Endothelial cell of umbilical vein (primary cell): ENCODE data around the gene ZNF181. TPM values are rescaled to one million over a fixed set of nuclear protein-coding genes. Genes with fewer than 3 reads are reported as not detected.

Source experiments
- BruUV-seq: library from RNA; stranded (reverse); fragments of 400-500 nt; replicated peaks from 2 replicates; lab custom pipeline; 2021; lab: Mats Ljungman, UMichigan
- CTCF ChIA-PET: fragments of 300-600, 350-600 bp; sonication (Branson Sonifier 250); formaldehyde crosslinking; loops from one replicate; lab custom pipeline; 2021; ENCODE audit warnings: antibody characterized with exemption, inconsistent platforms; lab: Charles Lee
- POLR2A ChIA-PET: fragments of 300-600, 350-600 bp; sonication (Branson Sonifier 250); formaldehyde crosslinking; loops from one replicate; lab custom pipeline; 2021; ENCODE audit warnings: antibody characterized with exemption, inconsistent platforms; lab: Charles Lee
- DNase-seq: peaks from one replicate; pipeline ENCODE4 v3.0.0-alpha.2; 2011; ENCODE audit warnings: low read depth, low spot score
- FAIRE-seq: peaks from 2 replicates; lab custom pipeline; 2011; peaks lifted over from hg19 to GRCh38; lab: Jason Lieb, UNC
- H2AFZ ChIP-seq: 2 replicates; pipeline ENCODE4 v1.6.0; 2012; ENCODE audit warnings: low read depth, low read length, control low read depth, inconsistent platforms
- H3K27ac ChIP-seq: 2 replicates; pipeline ENCODE4 v1.5.1; 2011; ENCODE audit warnings: low read depth, mild to moderate bottlenecking, control low read depth, low read length, moderate library complexity; ENCODE audit not compliant: insufficient read depth
- H3K27me3 ChIP-seq, 2 experiments: 2 replicates each; pipeline versions ENCODE4 v1.6.0 to v1.6.1; 2011; ENCODE audit warnings: low read length in 2 of 2, mixed read lengths in 1 of 2; ENCODE audit not compliant: control insufficient read depth in 2 of 2, insufficient read depth in 2 of 2
- H3K36me3 ChIP-seq, 2 experiments: 2 replicates in 1 of 2; 3 replicates in 1 of 2; pipeline ENCODE4 v1.5.1; 2011; ENCODE audit warnings: low read length in 2 of 2, mild to moderate bottlenecking in 1 of 2, moderate library complexity in 1 of 2; ENCODE audit not compliant: control insufficient read depth in 2 of 2, insufficient read depth in 2 of 2; ENCODE audit errors: extremely low read depth in 1 of 2
- H3K4me1 ChIP-seq: 3 replicates; pipeline ENCODE4 v1.5.1; 2011; ENCODE audit warnings: mild to moderate bottlenecking, low read length; ENCODE audit not compliant: control insufficient read depth, insufficient read depth; ENCODE audit errors: extremely low read depth
- H3K4me2 ChIP-seq: 2 replicates; pipeline ENCODE4 v1.6.1; 2011; ENCODE audit warnings: low read length, control low read depth, mixed read lengths; ENCODE audit not compliant: insufficient read depth
- H3K4me3 ChIP-seq, 3 experiments: fragments of 200-600 bp in 1 of 3; sonication (generic), shearing (Covaris generic) in 1 of 3; replicated peaks in 1 of 3; 2 replicates each; pipeline ENCODE4 v1.5.1; 2011 to 2016; ENCODE audit warnings: control low read depth in 3 of 3, low read length in 3 of 3, mild to moderate bottlenecking in 2 of 3, inconsistent platforms in 1 of 3, low read depth in 1 of 3, moderate library complexity in 1 of 3; ENCODE audit not compliant: insufficient read depth in 1 of 3
- H3K79me2 ChIP-seq: 2 replicates; pipeline ENCODE4 v1.6.0; 2012; ENCODE audit warnings: low read length, inconsistent platforms; ENCODE audit not compliant: control insufficient read depth, insufficient read depth
- H3K9ac ChIP-seq: replicated peaks from 2 replicates; pipeline ENCODE3; 2011; ENCODE audit warnings: low read length, control low read depth; ENCODE audit not compliant: insufficient read depth; ENCODE audit errors: extremely low read depth
- H3K9me1 ChIP-seq: replicated peaks from 3 replicates; pipeline ENCODE4 v1.6.0; 2011; ENCODE audit warnings: mild to moderate bottlenecking, low read length; ENCODE audit not compliant: control insufficient read depth, insufficient read depth; ENCODE audit errors: extremely low read depth
- H3K9me3 ChIP-seq: replicated peaks from 2 replicates; pipeline ENCODE4 v1.5.1; 2012; ENCODE audit warnings: low read length, inconsistent platforms; ENCODE audit not compliant: control insufficient read depth, insufficient read depth
- H4K20me1 ChIP-seq: replicated peaks from 2 replicates; pipeline ENCODE3; 2011; ENCODE audit warnings: mild to moderate bottlenecking, low read length; ENCODE audit not compliant: control insufficient read depth, insufficient read depth; ENCODE audit errors: extremely low read depth
- EZH2 ChIP-seq: IDR thresholded peaks from 2 replicates; pipeline ENCODE4 v1.6.1; 2012; ENCODE audit warnings: borderline replicate concordance, low read depth, mild to moderate bottlenecking, moderate library complexity, low read length, inconsistent platforms; ENCODE audit not compliant: severe bottlenecking
- FOS ChIP-seq: IDR thresholded peaks from 2 replicates; pipeline ENCODE4 v1.6.1; 2011; ENCODE audit warnings: mild to moderate bottlenecking, low read length, moderate library complexity, borderline replicate concordance; ENCODE audit not compliant: insufficient read depth
- GATA2 ChIP-seq: IDR thresholded peaks from 2 replicates; pipeline ENCODE4 v1.7.0; 2011; ENCODE audit warnings: low read depth, mild to moderate bottlenecking, moderate library complexity, mixed read lengths, low read length; ENCODE audit not compliant: insufficient read length, insufficient read depth
- JUN ChIP-seq: IDR thresholded peaks from 2 replicates; pipeline ENCODE4 v1.6.1; 2011; ENCODE audit warnings: borderline replicate concordance, low read depth; ENCODE audit not compliant: insufficient read length, insufficient read depth
- MYC ChIP-seq: IDR thresholded peaks from one replicate; pipeline ENCODE4 v1.6.1; 2011; ENCODE audit warnings: mild to moderate bottlenecking, low read depth, low read length
- POLR2A ChIP-seq: IDR thresholded peaks from 2 replicates; pipeline ENCODE4 v1.6.1; 2012; ENCODE audit warnings: low read depth, mild to moderate bottlenecking, control low read depth, low read length
- POLR2AphosphoS5 ChIP-seq: IDR thresholded peaks from 2 replicates; pipeline ENCODE4 v1.6.1; 2012; ENCODE audit warnings: low read depth, mild to moderate bottlenecking, control low read depth, low read length, moderate library complexity; ENCODE audit not compliant: insufficient read depth
- dilution Hi-C: fragments of 300-500 bp; cut with MboI; formaldehyde crosslinking; loops from one replicate; pipeline ENCODE4 v1.15.0; 2019; ENCODE audit warnings: low sequenced_read_pairs; ENCODE audit not compliant: extremely low pct_ligation_motif_present
- intact Hi-C: fragments of 100-400 bp; cut with micrococcal nuclease; formaldehyde crosslinking; loops from one replicate; pipeline ENCODE4 v1.10.0; 2022
- polyA plus RNA-seq, 4 experiments: library from polyadenylated mRNA; depleted of rRNA in 3 of 4; stranded (reverse) in 3 of 4; unstranded in 1 of 4; fragments of >200 nt; gene quantifications; 2 replicates each; pipeline versions ENCODE4 v1.2.1 to v1.2.3, GENCODE V29; 2011 to 2012; ENCODE audit warnings: missing spikeins in 1 of 4
- total RNA-seq: library from RNA; stranded (reverse); gene quantifications from 2 replicates; pipeline ENCODE4 v1.2.3, GENCODE V29; 2021
- TF ChIP-seq, protein P1 (sequence below), 2 donors: IDR thresholded peaks; 1 replicate in 1 of 2; 2 replicates in 1 of 2; pipeline ENCODE4 v1.5.1; 2011; ENCODE audit warnings: low read length in 2 of 2, mild to moderate bottlenecking in 2 of 2, moderate library complexity in 2 of 2, control low read depth in 1 of 2, inconsistent platforms in 1 of 2, low read depth in 1 of 2; ENCODE audit not compliant: insufficient read depth in 1 of 2; ENCODE audit errors: extremely low read depth in 1 of 2
- TF ChIP-seq, protein P2 (sequence below): IDR thresholded peaks from 2 replicates; pipeline ENCODE4 v1.6.1; 2011; ENCODE audit not compliant: insufficient read depth, insufficient read length

The ZNF181 gene
- total and polyA plus RNA-seq, 2 donors (not counting 3 experiments of a cell fraction or from before 2014, with no cell fraction given) = 4.7 to 5.0 TPM

DNA sequence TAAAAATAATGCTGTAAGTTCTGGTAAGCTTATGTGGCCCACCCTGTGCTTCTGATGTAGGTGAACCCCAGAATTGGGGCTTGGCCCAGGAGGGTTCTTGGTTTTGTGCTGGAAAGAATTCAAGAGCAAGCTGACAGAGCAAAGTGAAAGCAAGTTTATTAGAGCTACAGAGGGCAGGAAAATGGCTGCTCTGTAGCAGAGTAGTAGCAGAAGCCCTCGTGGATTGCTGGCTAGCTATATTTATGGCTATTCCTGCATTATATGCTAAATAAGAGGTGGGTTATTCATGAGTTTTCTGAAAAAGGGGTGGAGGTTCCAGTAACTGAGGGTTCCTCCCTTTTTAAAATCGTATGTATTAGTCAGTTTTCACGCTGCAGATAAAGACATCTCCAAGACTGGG is 59.5 kb downstream of the ZNF181 start:
- DNase-seq (no peak), FAIRE-seq (no peak)
- CTCF ChIA-PET = interaction anchor here (0.6 to 0.7 kb wide), 2 partner anchors 12 to 133 kb away, joined by 3 read pairs; partner anchors contain the start of gene ZNF30
- intact Hi-C loops (no loop called here), dilution Hi-C loops (no loop called here)
- no peak overlapping the region for H3K27ac ChIP-seq
- no peaks in the 10 kb centered on the region for H3K36me3 ChIP-seq
- TF ChIP-seq FOS (no peak), POLR2A (no peak), MYC (no peak), JUN (no peak), GATA2 (no peak), POLR2AphosphoS5 (no peak), EZH2 (no peak)
- TF ChIP-seq, protein P1, sequence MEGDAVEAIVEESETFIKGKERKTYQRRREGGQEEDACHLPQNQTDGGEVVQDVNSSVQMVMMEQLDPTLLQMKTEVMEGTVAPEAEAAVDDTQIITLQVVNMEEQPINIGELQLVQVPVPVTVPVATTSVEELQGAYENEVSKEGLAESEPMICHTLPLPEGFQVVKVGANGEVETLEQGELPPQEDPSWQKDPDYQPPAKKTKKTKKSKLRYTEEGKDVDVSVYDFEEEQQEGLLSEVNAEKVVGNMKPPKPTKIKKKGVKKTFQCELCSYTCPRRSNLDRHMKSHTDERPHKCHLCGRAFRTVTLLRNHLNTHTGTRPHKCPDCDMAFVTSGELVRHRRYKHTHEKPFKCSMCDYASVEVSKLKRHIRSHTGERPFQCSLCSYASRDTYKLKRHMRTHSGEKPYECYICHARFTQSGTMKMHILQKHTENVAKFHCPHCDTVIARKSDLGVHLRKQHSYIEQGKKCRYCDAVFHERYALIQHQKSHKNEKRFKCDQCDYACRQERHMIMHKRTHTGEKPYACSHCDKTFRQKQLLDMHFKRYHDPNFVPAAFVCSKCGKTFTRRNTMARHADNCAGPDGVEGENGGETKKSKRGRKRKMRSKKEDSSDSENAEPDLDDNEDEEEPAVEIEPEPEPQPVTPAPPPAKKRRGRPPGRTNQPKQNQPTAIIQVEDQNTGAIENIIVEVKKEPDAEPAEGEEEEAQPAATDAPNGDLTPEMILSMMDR (IDR thresholded peaks at IDR 0.05; ENCODE audit: extremely low read depth in 1 of 2, insufficient read depth in 1 of 2, low read depth in 1 of 2, low read length in 2 of 2) = no peak
- TF ChIP-seq, protein P2, sequence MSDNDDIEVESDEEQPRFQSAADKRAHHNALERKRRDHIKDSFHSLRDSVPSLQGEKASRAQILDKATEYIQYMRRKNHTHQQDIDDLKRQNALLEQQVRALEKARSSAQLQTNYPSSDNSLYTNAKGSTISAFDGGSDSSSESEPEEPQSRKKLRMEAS = no peak
- no peak overlapping the region for H2AFZ ChIP-seq
- H3K4me3 ChIP-seq = no peak overlapping the region
- no peaks in the 10 kb centered on the region for H3K27me3 ChIP-seq
- H3K9me3 ChIP-seq = no peaks in the 10 kb centered on the region
- H3K9me1 ChIP-seq = no peaks in the 10 kb centered on the region
- H3K4me1 ChIP-seq = no peaks in the 10 kb centered on the region
- H3K79me2 ChIP-seq = no peaks in the 10 kb centered on the region
- POLR2A ChIA-PET = no interaction called here
- no peaks in the 10 kb centered on the region for H4K20me1 ChIP-seq
- no peak overlapping the region for H3K4me2 ChIP-seq
- H3K9ac ChIP-seq = no peak overlapping the region
- BruUV-seq = no TSS peak
